H1 (cell line): ENCODE results near the gene MYO9B. TPM values are rescaled to one million over a fixed set of nuclear protein-coding genes. Genes with fewer than 3 reads are reported as not detected.

Experiments used
- CTCF ChIA-PET: fragments of 300-600 bp; sonication (Branson Sonifier 250); formaldehyde crosslinking; loops from one replicate; lab custom pipeline; 2021; ENCODE audit not compliant: partially characterized antibody; lab: Charles Lee
- POLR2A ChIA-PET: fragments of 300-600 bp; sonication (Branson Sonifier 250); formaldehyde crosslinking; loops from one replicate; lab custom pipeline; 2021; ENCODE audit warnings: inconsistent platforms; ENCODE audit not compliant: partially characterized antibody; lab: Charles Lee
- DNase-seq, 2 experiments: peaks; one replicate each; pipeline versions ENCODE4 v3.0.0 to v3.0.0-alpha.2; 2010 to 2022; ENCODE audit warnings: low spot score in 2 of 2, low read depth in 1 of 2, mixed read lengths in 1 of 2
- FAIRE-seq: peaks from 2 replicates; lab custom pipeline; 2011; peaks lifted over from hg19 to GRCh38; lab: Jason Lieb, UNC
- H2AFZ ChIP-seq: 2 replicates; pipeline ENCODE4 v1.8.1; 2012; ENCODE audit warnings: low read length, inconsistent platforms
- H2AK5ac ChIP-seq: 2 replicates; pipeline ENCODE4 v1.6.1; 2013; ENCODE audit warnings: low read depth, low read length
- H2BK120ac ChIP-seq: replicated peaks from 2 replicates; pipeline ENCODE3; 2013; ENCODE audit warnings: low read depth, low read length, inconsistent platforms
- H2BK12ac ChIP-seq: 2 replicates; pipeline ENCODE4 v1.6.1; 2013; ENCODE audit warnings: low read depth, low read length
- H2BK15ac ChIP-seq: 2 replicates; pipeline ENCODE4 v1.6.1; 2013; ENCODE audit warnings: low read length
- H2BK20ac ChIP-seq: 2 replicates; pipeline ENCODE4 v1.6.1; 2013; ENCODE audit warnings: low read length
- H2BK5ac ChIP-seq: 2 replicates; pipeline ENCODE4 v1.6.1; 2013; ENCODE audit warnings: low read depth, low read length
- H3K14ac ChIP-seq: 2 replicates; pipeline ENCODE4 v1.6.1; 2013; ENCODE audit warnings: inconsistent platforms; ENCODE audit not compliant: insufficient read length
- H3K18ac ChIP-seq: 2 replicates; pipeline ENCODE4 v1.6.1; 2013; ENCODE audit warnings: low read length; ENCODE audit errors: extremely low read depth
- H3K23ac ChIP-seq: 2 replicates; pipeline ENCODE4 v1.6.1; 2013; ENCODE audit warnings: inconsistent platforms; ENCODE audit not compliant: insufficient read length
- H3K23me2 ChIP-seq: 2 replicates; pipeline ENCODE4 v1.6.1; 2013; ENCODE audit warnings: low read depth, low read length
- H3K27ac ChIP-seq: 2 replicates; pipeline ENCODE4 v1.6.1; 2011; ENCODE audit warnings: low read depth, low read length, inconsistent platforms
- H3K27me3 ChIP-seq, 4 experiments: replicated peaks in 1 of 4; 1 replicate in 1 of 4; 2 replicates in 3 of 4; pipeline versions ENCODE4 v1.6.1 to v1.8.1; 2011 to 2013; ENCODE audit warnings: low read length in 3 of 4, mild to moderate bottlenecking in 3 of 4, inconsistent platforms in 2 of 4, mixed read lengths in 2 of 4, moderate library complexity in 1 of 4; ENCODE audit not compliant: control insufficient read depth in 3 of 4, insufficient read depth in 3 of 4; ENCODE audit errors: extremely low read depth in 1 of 4
- H3K36me3 ChIP-seq, 4 experiments: 2 replicates each; pipeline versions ENCODE4 v1.6.1 to v1.8.1; 2011 to 2013; ENCODE audit warnings: mild to moderate bottlenecking in 4 of 4, low read length in 3 of 4, moderate library complexity in 2 of 4, control low read depth in 1 of 4, inconsistent platforms in 1 of 4; ENCODE audit not compliant: insufficient read depth in 4 of 4, control insufficient read depth in 2 of 4
- H3K4ac ChIP-seq: replicated peaks from 2 replicates; pipeline ENCODE3; 2013; ENCODE audit warnings: low read length, low read depth, mixed read lengths, inconsistent platforms; ENCODE audit not compliant: insufficient read length
- H3K4me1 ChIP-seq, 4 experiments: replicated peaks in 1 of 4; 1 replicate in 1 of 4; 2 replicates in 3 of 4; pipeline versions ENCODE4 v1.6.1 to v1.8.1; 2011 to 2013; ENCODE audit warnings: low read length in 3 of 4, inconsistent platforms in 2 of 4, mixed read lengths in 1 of 4; ENCODE audit not compliant: insufficient read depth in 4 of 4, control insufficient read depth in 3 of 4
- H3K4me2 ChIP-seq, 2 experiments: 2 replicates each; pipeline versions ENCODE4 v1.6.1 to v1.8.1; 2011 to 2013; ENCODE audit warnings: low read depth in 2 of 2, low read length in 2 of 2, control low read depth in 1 of 2, inconsistent platforms in 1 of 2, mild to moderate bottlenecking in 1 of 2; ENCODE audit not compliant: insufficient read depth in 1 of 2
- H3K4me3 ChIP-seq, 4 experiments: fragments of 200-600, 300-600 bp in 1 of 4; sonication (generic), shearing (Covaris generic), sonication (Bioruptor Twin) in 1 of 4; 2 replicates each; pipeline versions ENCODE4 v1.5.1 to v1.8.1; 2011 to 2016; ENCODE audit warnings: low read length in 4 of 4, low read depth in 3 of 4, control low read depth in 2 of 4, inconsistent platforms in 2 of 4, mild to moderate bottlenecking in 2 of 4, mixed read lengths in 1 of 4, moderate library complexity in 1 of 4; ENCODE audit not compliant: insufficient read depth in 2 of 4; ENCODE audit errors: extremely low read depth in 1 of 4
- H3K56ac ChIP-seq: replicated peaks from 2 replicates; pipeline ENCODE3; 2013; ENCODE audit warnings: low read depth, mild to moderate bottlenecking, mixed read lengths, low read length, inconsistent platforms; ENCODE audit not compliant: insufficient read length
- H3K79me1 ChIP-seq: 2 replicates; pipeline ENCODE4 v1.6.1; 2013; ENCODE audit warnings: low read depth, low read length, control low read depth
- H3K79me2 ChIP-seq, 2 experiments: 2 replicates each; pipeline versions ENCODE4 v1.6.1 to v1.8.1; 2012 to 2013; ENCODE audit warnings: low read length in 2 of 2, mild to moderate bottlenecking in 2 of 2, inconsistent platforms in 1 of 2; ENCODE audit not compliant: insufficient read depth in 2 of 2, control insufficient read depth in 1 of 2
- H3K9ac ChIP-seq, 4 experiments: replicated peaks in 1 of 4; 1 replicate in 1 of 4; 2 replicates in 3 of 4; pipeline versions ENCODE4 v1.6.1 to v1.8.1; 2011 to 2013; ENCODE audit warnings: low read depth in 3 of 4, low read length in 3 of 4, control low read depth in 2 of 4, mild to moderate bottlenecking in 2 of 4, moderate library complexity in 2 of 4, inconsistent platforms in 1 of 4; ENCODE audit errors: extremely low read depth in 1 of 4
- H3K9me3 ChIP-seq, 2 experiments: 2 replicates each; pipeline versions ENCODE4 v1.6.1 to v1.8.1; 2012 to 2013; ENCODE audit warnings: mild to moderate bottlenecking in 2 of 2, moderate library complexity in 2 of 2, control low read depth in 1 of 2, inconsistent platforms in 1 of 2, low read depth in 1 of 2, low read length in 1 of 2, mixed read lengths in 1 of 2; ENCODE audit not compliant: insufficient read depth in 2 of 2
- H4K20me1 ChIP-seq, 2 experiments: replicated peaks in 1 of 2; 2 replicates each; pipeline versions ENCODE3 to v1.8.1; 2011 to 2013; ENCODE audit warnings: inconsistent platforms in 2 of 2, low read length in 2 of 2, mild to moderate bottlenecking in 1 of 2; ENCODE audit not compliant: insufficient read depth in 2 of 2, control insufficient read depth in 1 of 2
- H4K5ac ChIP-seq: 2 replicates; pipeline ENCODE4 v1.6.1; 2013; ENCODE audit warnings: low read length, low read depth, mixed read lengths, inconsistent platforms; ENCODE audit not compliant: insufficient read length
- H4K8ac ChIP-seq: 2 replicates; pipeline ENCODE4 v1.8.0; 2013; ENCODE audit warnings: mild to moderate bottlenecking, moderate library complexity, low read length, inconsistent platforms; ENCODE audit not compliant: insufficient read depth; ENCODE audit errors: extremely low read depth
- H4K91ac ChIP-seq: replicated peaks from 2 replicates; pipeline ENCODE3; 2013; ENCODE audit warnings: low read length, mixed read lengths, inconsistent platforms; ENCODE audit not compliant: insufficient read length
- CTCF ChIP-seq, 3 experiments: IDR thresholded peaks; 1 replicate in 2 of 3; 2 replicates in 1 of 3; pipeline versions ENCODE4 v1.5.1 to v1.6.1; 2011; ENCODE audit warnings: low read length in 3 of 3, mild to moderate bottlenecking in 3 of 3, inconsistent platforms in 2 of 3, low read depth in 1 of 3, moderate library complexity in 1 of 3; ENCODE audit not compliant: insufficient read depth in 1 of 3; ENCODE audit errors: control extremely low read depth in 1 of 3
- GABPA ChIP-seq: IDR thresholded peaks from 2 replicates; pipeline ENCODE4 v1.6.1; 2011; ENCODE audit warnings: mild to moderate bottlenecking, low read length, moderate library complexity, borderline replicate concordance; ENCODE audit not compliant: insufficient read depth
- RAD21 ChIP-seq, 2 experiments: IDR thresholded peaks in 1 of 2; conservative IDR thresholded peaks in 1 of 2; 2 replicates each; pipeline ENCODE4 v1.6.1; 2011; ENCODE audit warnings: low read depth in 2 of 2, low read length in 2 of 2, improper control_type of control experiment in 1 of 2, inconsistent platforms in 1 of 2, mild to moderate bottlenecking in 1 of 2, moderate library complexity in 1 of 2
- SIN3A ChIP-seq, 2 experiments: IDR thresholded peaks in 1 of 2; conservative IDR thresholded peaks in 1 of 2; 2 replicates each; pipeline ENCODE4 v1.6.1; 2011 to 2012; ENCODE audit warnings: low read length in 2 of 2, improper control_type of control experiment in 1 of 2, low read depth in 1 of 2, mild to moderate bottlenecking in 1 of 2
- WGBS, 2 experiments: shearing (Covaris generic) in 1 of 2; methylation state at CpG; one replicate each; pipeline versions ENCODE4 v1.1.6 to v1.1.7; 2013 to 2015; ENCODE audit warnings: low lambda C conversion rate in 2 of 2, mixed read lengths in 2 of 2, inconsistent platforms in 1 of 2, low coverage in 1 of 2, missing lambda C conversion rate in 1 of 2; ENCODE audit not compliant: insufficient replicate concordance in 2 of 2, insufficient coverage in 1 of 2, insufficient read length in 1 of 2; ENCODE audit errors: extremely low coverage in 1 of 2, missing lambda C conversion rate in 1 of 2; 5-methylcytosine and 5-hydroxymethylcytosine counted together
- polyA plus RNA-seq, 7 experiments: library from polyadenylated mRNA; depleted of rRNA in 3 of 7; stranded (reverse) in 5 of 7; unstranded in 2 of 7; fragments of >200 nt in 5 of 7; fragments of 200-250 nt in 2 of 7; gene quantifications; 1 replicate in 5 of 7; 2 replicates in 1 of 7; 4 replicates in 1 of 7; pipeline versions ENCODE4 v1.2.1 to v1.2.3, GENCODE V29; 2011 to 2013; ENCODE audit warnings: missing spikeins in 2 of 7, mixed read lengths in 2 of 7
- total RNA-seq: library from RNA; stranded (reverse); fragmentation: NEBNext Ultra II Directional; extraction: Animal tissue kit (Norgen Biotek cat#: 25700); gene quantifications from 2 replicates; pipeline ENCODE4 v1.2.1, GENCODE V29; 2021
- TF ChIP-seq, protein P1 (sequence below): IDR thresholded peaks from 2 replicates; pipeline ENCODE4 v1.6.1; 2012; ENCODE audit warnings: inconsistent platforms

Gene MYO9B
- total and polyA plus RNA-seq, 2 of the 8 experiments (the other 6 are each of a cell fraction or from before 2014, with no cell fraction given), result 27.6 to 77.1 TPM

DNA sequence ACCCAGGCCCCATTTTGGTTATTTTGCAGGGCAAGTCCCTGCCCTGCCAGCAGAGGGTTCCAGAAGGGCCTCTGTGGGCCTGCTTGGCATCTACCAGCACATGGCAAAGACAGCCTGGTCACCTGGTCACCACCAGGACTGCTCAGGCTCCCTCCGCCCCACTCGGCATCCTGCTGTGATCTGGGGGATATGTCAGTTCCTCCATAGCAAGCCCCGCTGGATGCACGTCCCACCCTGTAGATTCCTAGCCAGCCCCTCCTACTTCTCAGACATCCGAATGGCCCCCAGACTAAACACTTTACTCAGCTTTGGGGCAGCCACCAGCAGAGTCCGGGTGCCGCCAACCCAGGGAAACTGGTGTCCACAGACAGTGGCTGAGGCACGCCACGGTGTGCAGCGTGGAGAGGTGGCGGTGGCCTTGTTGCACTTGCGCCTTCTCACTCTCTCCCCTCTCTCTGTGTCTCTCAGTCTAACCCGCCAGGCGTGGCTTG is 107.7 kb downstream of the MYO9B start:
- no peak overlapping the region for H3K23ac ChIP-seq
- TF ChIP-seq, protein P1, sequence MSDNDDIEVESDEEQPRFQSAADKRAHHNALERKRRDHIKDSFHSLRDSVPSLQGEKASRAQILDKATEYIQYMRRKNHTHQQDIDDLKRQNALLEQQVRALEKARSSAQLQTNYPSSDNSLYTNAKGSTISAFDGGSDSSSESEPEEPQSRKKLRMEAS, result 0 out of 2 replicates have a peak, but pooled peaks have one; percentile 24
- TF ChIP-seq GABPA, result no peak
- TF ChIP-seq CTCF (IDR thresholded peaks at IDR 0.05; ENCODE audit: control extremely low read depth in 1 of 3, insufficient read depth in 1 of 3, low read depth in 1 of 3, low read length in 3 of 3), result peak in 2 of 3 experiments; percentile 4 to 16; a peak in 2 of 4 replicates
- TF ChIP-seq SIN3A (conservative IDR thresholded peaks at IDR 0.05 in 1 of 2, IDR thresholded peaks at IDR 0.05 in 1 of 2; ENCODE audit: low read depth in 1 of 2, low read length in 2 of 2), result no peak
- TF ChIP-seq RAD21 (IDR thresholded peaks at IDR 0.05 in 1 of 2, conservative IDR thresholded peaks at IDR 0.05 in 1 of 2; ENCODE audit: low read depth in 2 of 2, low read length in 2 of 2), result peak in 1 of 2 experiments; percentile 18; a peak in 1 of 4 replicates
- no peak overlapping the region for H3K4me3 ChIP-seq
- H3K4ac ChIP-seq, result no peak overlapping the region
- peaks cover 0 to 6% (median 5%) of the 10 kb centered on the region in 4 experiments; a peak in 5 of 8 replicates for H3K36me3 ChIP-seq
- H2BK20ac ChIP-seq, result no peak overlapping the region
- 88% methylated on average over 13 of the region's 14 CpGs; no CpG with 5 or more reads in 1 of the 2 experiments for WGBS, 2 experiments
- H2BK15ac ChIP-seq, result no peak overlapping the region
- no peak overlapping the region for H3K27ac ChIP-seq
- no peak for DNase-seq
- FAIRE-seq, result no peak
- no peaks in the 10 kb centered on the region for H3K79me2 ChIP-seq
- H4K8ac ChIP-seq, result no peak overlapping the region; the same call in 1 of the 2 replicates
- no peak overlapping the region for H2AFZ ChIP-seq
- no peak overlapping the region for H3K4me2 ChIP-seq
- no peak overlapping the region for H4K91ac ChIP-seq
- H3K79me1 ChIP-seq, result no peaks in the 10 kb centered on the region
- no peaks in the 10 kb centered on the region for H3K9me3 ChIP-seq
- H3K23me2 ChIP-seq, result no peaks in the 10 kb centered on the region
- no peak overlapping the region for H3K18ac ChIP-seq
- no peak overlapping the region for H2AK5ac ChIP-seq
- no peak overlapping the region for H3K56ac ChIP-seq
- H2BK5ac ChIP-seq, result no peak overlapping the region
- H2BK120ac ChIP-seq, result no peak overlapping the region
- H3K27me3 ChIP-seq, result no peaks in the 10 kb centered on the region
- no peak overlapping the region for H4K5ac ChIP-seq
- POLR2A ChIA-PET, result no interaction called here
- H3K4me1 ChIP-seq, result peaks cover 0 to 11% (median 8%) of the 10 kb centered on the region in 4 experiments; a peak in 6 of 7 replicates
- H2BK12ac ChIP-seq, result no peak overlapping the region
- no peak overlapping the region for H3K9ac ChIP-seq
- H3K14ac ChIP-seq, result no peak overlapping the region
- H4K20me1 ChIP-seq, result peaks cover 0 to 4% of the 10 kb centered on the region in 2 experiments
- CTCF ChIA-PET, result interaction anchor here (0.6 to 2.0 kb wide), 8 partner anchors 11 to 1835 kb away, joined by 3 to 7 read pairs (median 4); partner anchors contain the start of gene USE1
